ENCODE results near the gene RFC5. TPM values are rescaled to one million over a fixed set of nuclear protein-coding genes. Genes with fewer than 3 reads are reported as not detected.

The RFC5 gene
- total and polyA plus RNA-seq, 2 of the 8 experiments (the other 6 are each of a cell fraction or from before 2014, with no cell fraction given) = 34.4 to 40.6 TPM

GRCh38 chr12:118023301-118023860, 6.9 kb downstream of the RFC5 start (continued):
- TF ChIP-seq KDM1A (IDR thresholded peaks at IDR 0.05; ENCODE audit: borderline replicate concordance, low read length) (no peak), RNF2 (IDR thresholded peaks at IDR 0.05; ENCODE audit: borderline replicate concordance, low read depth, low read length, missing control alignments, poor library complexity, severe bottlenecking) (no peak), JUN (IDR thresholded peaks at IDR 0.05; ENCODE audit: low read depth, low read length) (no peak), HDAC2 (IDR thresholded peaks at IDR 0.05; ENCODE audit: borderline replicate concordance in 1 of 2, low read depth in 2 of 2, low read length in 2 of 2) (no peak)
